WTC11 (cell line): Measurements from ENCODE around the gene RSRC1.

Experiments used
- ATF1 ChIP-seq: sonication (generic); formaldehyde crosslinking; IDR thresholded peaks from 2 replicates; pipeline ENCODE4 v1.8.1; 2023; ENCODE audit warnings: mild to moderate bottlenecking, moderate library complexity, missing genetic modification reagents
- IRF2 ChIP-seq: sonication (generic); formaldehyde crosslinking; IDR thresholded peaks from 2 replicates; pipeline ENCODE4 v1.8.0; 2022; ENCODE audit warnings: low read depth, missing genetic modification reagents, borderline replicate concordance
- KAT7 ChIP-seq: sonication (generic); formaldehyde crosslinking; IDR thresholded peaks from 2 replicates; pipeline ENCODE4 v1.8.1; 2023; ENCODE audit warnings: missing genetic modification reagents, mild to moderate bottlenecking, borderline replicate concordance
- MXD4 ChIP-seq: fragments of 250-450 bp; sonication (Bioruptor Pico); IDR thresholded peaks from 2 replicates; pipeline ENCODE4 v1.8.0; 2021; ENCODE audit warnings: mild to moderate bottlenecking, moderate library complexity, borderline replicate concordance
- NR2C2 ChIP-seq: sonication (generic); formaldehyde crosslinking; IDR thresholded peaks from 2 replicates; pipeline ENCODE4 v1.8.0; 2022; ENCODE audit warnings: mild to moderate bottlenecking, missing genetic modification reagents
- SP1 ChIP-seq: sonication (generic); formaldehyde crosslinking; conservative IDR thresholded peaks from 2 replicates; pipeline ENCODE4 v1.8.1; 2022; ENCODE audit warnings: missing genetic modification reagents
- ZNF232 ChIP-seq: sonication (generic); formaldehyde crosslinking; IDR thresholded peaks from 2 replicates; pipeline ENCODE4 v1.8.0; 2022; ENCODE audit warnings: mild to moderate bottlenecking, missing genetic modification reagents
- TF ChIP-seq, protein P1 (sequence below): sonication (generic); formaldehyde crosslinking; conservative IDR thresholded peaks from 2 replicates; pipeline ENCODE4 v1.8.1; 2022; ENCODE audit warnings: mild to moderate bottlenecking, missing genetic modification reagents
- TF ChIP-seq, protein P2 (sequence below): fragments of 200-600 bp; IDR thresholded peaks from 2 replicates; pipeline ENCODE4 v1.8.0; 2022; ENCODE audit warnings: antibody characterized with exemption
- TF ChIP-seq, protein P3 (sequence below): sonication (generic); formaldehyde crosslinking; IDR thresholded peaks from 2 replicates; pipeline ENCODE4 v1.8.0; 2022; ENCODE audit warnings: missing genetic modification reagents
- TF ChIP-seq, protein P4 (sequence below): sonication (generic); formaldehyde crosslinking; IDR thresholded peaks from 2 replicates; pipeline ENCODE4 v1.8.1; 2023; ENCODE audit warnings: mild to moderate bottlenecking, missing genetic modification reagents, moderate library complexity

DNA sequence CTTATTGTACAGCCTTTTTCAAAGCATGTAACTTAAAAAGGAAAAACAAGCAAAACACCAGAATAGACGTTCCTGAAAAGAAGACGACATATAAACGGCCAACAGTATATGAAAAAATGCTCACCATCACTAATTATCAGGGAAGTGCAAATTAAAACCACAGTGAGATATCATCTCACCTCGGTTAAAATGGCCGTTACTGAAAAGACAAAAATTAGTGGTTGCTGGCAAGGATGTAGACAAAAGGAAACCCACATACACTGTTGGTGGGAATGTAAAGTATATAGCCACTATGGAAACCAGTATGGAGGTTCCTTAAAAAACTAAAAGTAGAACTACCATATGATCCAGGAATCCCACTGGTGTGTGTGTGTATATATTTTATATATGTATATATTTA is 396.6 kb downstream of the RSRC1 start:
- TF ChIP-seq, protein P1, sequence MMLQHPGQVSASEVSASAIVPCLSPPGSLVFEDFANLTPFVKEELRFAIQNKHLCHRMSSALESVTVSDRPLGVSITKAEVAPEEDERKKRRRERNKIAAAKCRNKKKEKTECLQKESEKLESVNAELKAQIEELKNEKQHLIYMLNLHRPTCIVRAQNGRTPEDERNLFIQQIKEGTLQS (CRISPR knock-in tag): no peak
- TF ChIP-seq MXD4 (CRISPR knock-in tag) (no peak), ZNF232 (CRISPR knock-in tag) (no peak), IRF2 (no peak), ATF1 (no peak), NR2C2 (CRISPR knock-in tag) (no peak), SP1 (CRISPR knock-in tag) (no peak), KAT7 (CRISPR knock-in tag) (no peak)
- TF ChIP-seq, protein P2, sequence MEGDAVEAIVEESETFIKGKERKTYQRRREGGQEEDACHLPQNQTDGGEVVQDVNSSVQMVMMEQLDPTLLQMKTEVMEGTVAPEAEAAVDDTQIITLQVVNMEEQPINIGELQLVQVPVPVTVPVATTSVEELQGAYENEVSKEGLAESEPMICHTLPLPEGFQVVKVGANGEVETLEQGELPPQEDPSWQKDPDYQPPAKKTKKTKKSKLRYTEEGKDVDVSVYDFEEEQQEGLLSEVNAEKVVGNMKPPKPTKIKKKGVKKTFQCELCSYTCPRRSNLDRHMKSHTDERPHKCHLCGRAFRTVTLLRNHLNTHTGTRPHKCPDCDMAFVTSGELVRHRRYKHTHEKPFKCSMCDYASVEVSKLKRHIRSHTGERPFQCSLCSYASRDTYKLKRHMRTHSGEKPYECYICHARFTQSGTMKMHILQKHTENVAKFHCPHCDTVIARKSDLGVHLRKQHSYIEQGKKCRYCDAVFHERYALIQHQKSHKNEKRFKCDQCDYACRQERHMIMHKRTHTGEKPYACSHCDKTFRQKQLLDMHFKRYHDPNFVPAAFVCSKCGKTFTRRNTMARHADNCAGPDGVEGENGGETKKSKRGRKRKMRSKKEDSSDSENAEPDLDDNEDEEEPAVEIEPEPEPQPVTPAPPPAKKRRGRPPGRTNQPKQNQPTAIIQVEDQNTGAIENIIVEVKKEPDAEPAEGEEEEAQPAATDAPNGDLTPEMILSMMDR: no peak
- TF ChIP-seq, protein P3, sequence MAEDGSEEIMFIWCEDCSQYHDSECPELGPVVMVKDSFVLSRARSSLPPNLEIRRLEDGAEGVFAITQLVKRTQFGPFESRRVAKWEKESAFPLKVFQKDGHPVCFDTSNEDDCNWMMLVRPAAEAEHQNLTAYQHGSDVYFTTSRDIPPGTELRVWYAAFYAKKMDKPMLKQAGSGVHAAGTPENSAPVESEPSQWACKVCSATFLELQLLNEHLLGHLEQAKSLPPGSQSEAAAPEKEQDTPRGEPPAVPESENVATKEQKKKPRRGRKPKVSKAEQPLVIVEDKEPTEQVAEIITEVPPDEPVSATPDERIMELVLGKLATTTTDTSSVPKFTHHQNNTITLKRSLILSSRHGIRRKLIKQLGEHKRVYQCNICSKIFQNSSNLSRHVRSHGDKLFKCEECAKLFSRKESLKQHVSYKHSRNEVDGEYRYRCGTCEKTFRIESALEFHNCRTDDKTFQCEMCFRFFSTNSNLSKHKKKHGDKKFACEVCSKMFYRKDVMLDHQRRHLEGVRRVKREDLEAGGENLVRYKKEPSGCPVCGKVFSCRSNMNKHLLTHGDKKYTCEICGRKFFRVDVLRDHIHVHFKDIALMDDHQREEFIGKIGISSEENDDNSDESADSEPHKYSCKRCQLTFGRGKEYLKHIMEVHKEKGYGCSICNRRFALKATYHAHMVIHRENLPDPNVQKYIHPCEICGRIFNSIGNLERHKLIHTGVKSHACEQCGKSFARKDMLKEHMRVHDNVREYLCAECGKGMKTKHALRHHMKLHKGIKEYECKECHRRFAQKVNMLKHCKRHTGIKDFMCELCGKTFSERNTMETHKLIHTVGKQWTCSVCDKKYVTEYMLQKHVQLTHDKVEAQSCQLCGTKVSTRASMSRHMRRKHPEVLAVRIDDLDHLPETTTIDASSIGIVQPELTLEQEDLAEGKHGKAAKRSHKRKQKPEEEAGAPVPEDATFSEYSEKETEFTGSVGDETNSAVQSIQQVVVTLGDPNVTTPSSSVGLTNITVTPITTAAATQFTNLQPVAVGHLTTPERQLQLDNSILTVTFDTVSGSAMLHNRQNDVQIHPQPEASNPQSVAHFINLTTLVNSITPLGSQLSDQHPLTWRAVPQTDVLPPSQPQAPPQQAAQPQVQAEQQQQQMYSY (CRISPR knock-in tag): no peak
- TF ChIP-seq, protein P4, sequence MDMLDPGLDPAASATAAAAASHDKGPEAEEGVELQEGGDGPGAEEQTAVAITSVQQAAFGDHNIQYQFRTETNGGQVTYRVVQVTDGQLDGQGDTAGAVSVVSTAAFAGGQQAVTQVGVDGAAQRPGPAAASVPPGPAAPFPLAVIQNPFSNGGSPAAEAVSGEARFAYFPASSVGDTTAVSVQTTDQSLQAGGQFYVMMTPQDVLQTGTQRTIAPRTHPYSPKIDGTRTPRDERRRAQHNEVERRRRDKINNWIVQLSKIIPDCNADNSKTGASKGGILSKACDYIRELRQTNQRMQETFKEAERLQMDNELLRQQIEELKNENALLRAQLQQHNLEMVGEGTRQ (CRISPR knock-in tag): no peak
